PC-3 (cell line): ENCODE results near the gene KCNIP4. TPM values are rescaled to one million over a fixed set of nuclear protein-coding genes. Genes with fewer than 3 reads are reported as not detected.

Experiments
- ATAC-seq: fragments of 200-7000 bp; cut with Tn5 transposase; 2 replicates; pipeline ENCODE4 v1.9.1; 2020; ENCODE audit warnings: mild to moderate bottlenecking, moderate library complexity
- BruUV-seq: library from RNA; stranded (reverse); fragments of 400-500 nt; replicated peaks from 2 replicates; lab custom pipeline; 2021; lab: Mats Ljungman, UMichigan
- CTCF ChIA-PET: fragments of 300-600 bp; sonication (Branson Sonifier 250); formaldehyde crosslinking; loops from one replicate; lab custom pipeline; 2022; ENCODE audit warnings: antibody characterized with exemption; lab: Charles Lee
- POLR2A ChIA-PET: fragments of 300-600 bp; sonication (Branson Sonifier 250); formaldehyde crosslinking; loops from one replicate; lab custom pipeline; 2022; ENCODE audit warnings: antibody characterized with exemption; ENCODE audit not compliant: unreplicated experiment; lab: Charles Lee
- DNase-seq: peaks from one replicate; pipeline ENCODE4 v3.0.0-alpha.2; 2015
- H2AFZ ChIP-seq: fragments of 300-600 bp; sonication (generic); 2 replicates; pipeline ENCODE4 v1.6.0; 2016; ENCODE audit warnings: antibody characterized with exemption, low read length
- H3F3A ChIP-seq: fragments of 300-600 bp; sonication (generic); one replicate; pipeline ENCODE4 v1.6.0; 2017; ENCODE audit warnings: antibody characterized with exemption, low read length, control low read depth, mild to moderate bottlenecking; ENCODE audit not compliant: unreplicated experiment
- H3K27ac ChIP-seq: fragments of 300-600 bp; sonication (generic); 2 replicates; pipeline ENCODE4 v1.5.1; 2016; ENCODE audit warnings: mild to moderate bottlenecking, low read length
- H3K27me3 ChIP-seq: fragments of 300-600 bp; sonication (generic); 2 replicates; pipeline ENCODE4 v1.6.1; 2016; ENCODE audit warnings: low read length, mixed read lengths
- H3K36me3 ChIP-seq: fragments of 300-600 bp; sonication (generic); 2 replicates; pipeline ENCODE4 v1.6.1; 2016; ENCODE audit warnings: low read depth, mixed run types, low read length, mixed read lengths
- H3K4me1 ChIP-seq: fragments of 300-600 bp; sonication (generic); 2 replicates; pipeline ENCODE4 v1.5.1; 2016; ENCODE audit warnings: low read length; ENCODE audit not compliant: insufficient read depth
- H3K4me2 ChIP-seq: fragments of 300-600 bp; sonication (generic); 2 replicates; pipeline ENCODE4 v1.6.0; 2016; ENCODE audit warnings: low read length
- H3K4me3 ChIP-seq: fragments of 300-600 bp; sonication (generic); 2 replicates; pipeline ENCODE4 v1.5.1; 2016; ENCODE audit warnings: mild to moderate bottlenecking, low read length, mixed read lengths
- H3K79me2 ChIP-seq: fragments of 300-600 bp; sonication (generic); 2 replicates; pipeline ENCODE4 v1.6.1; 2017; ENCODE audit warnings: low read length, mixed read lengths
- H3K9ac ChIP-seq: fragments of 300-600 bp; sonication (generic); 2 replicates; pipeline ENCODE4 v1.6.0; 2016; ENCODE audit warnings: mild to moderate bottlenecking, low read length
- H3K9me2 ChIP-seq: fragments of 300-600 bp; sonication (generic); replicated peaks from 2 replicates; pipeline ENCODE4 v1.6.1; 2016; ENCODE audit warnings: mixed run types, low read length, mixed read lengths
- H3K9me3 ChIP-seq: fragments of 300-600 bp; sonication (generic); 2 replicates; pipeline ENCODE4 v1.6.1; 2016; ENCODE audit warnings: low read length, mixed read lengths
- H4K20me1 ChIP-seq: fragments of 300-600 bp; sonication (generic); 2 replicates; pipeline ENCODE4 v1.6.1; 2016; ENCODE audit warnings: low read length, mixed read lengths
- EZH2 ChIP-seq: fragments of 300-600 bp; sonication (generic); IDR thresholded peaks from one replicate; pipeline ENCODE4 v1.6.1; 2017; ENCODE audit warnings: antibody characterized with exemption, mild to moderate bottlenecking, low read length; ENCODE audit not compliant: unreplicated experiment
- EZH2phosphoT487 ChIP-seq: fragments of 300-600 bp; sonication (generic); IDR thresholded peaks from 2 replicates; pipeline ENCODE4 v1.6.1; 2018; ENCODE audit warnings: mild to moderate bottlenecking, antibody characterized with exemption, low read length, borderline replicate concordance
- intact Hi-C: fragments of 100-400 bp; cut with micrococcal nuclease; formaldehyde crosslinking; loops from 2 replicates; pipeline ENCODE4 v1.9.0; 2023
- total RNA-seq: library from RNA; depleted of rRNA; stranded (reverse); fragments of >200 nt; gene quantifications from 2 replicates; pipeline ENCODE4 v1.2.3, GENCODE V29; 2014
- TF ChIP-seq, protein P1 (sequence below): fragments of 300-600 bp; sonication (generic); conservative IDR thresholded peaks from 2 replicates; pipeline ENCODE4 v1.5.1; 2017; ENCODE audit warnings: antibody characterized with exemption, low read depth, mild to moderate bottlenecking, low read length

Gene KCNIP4
- total RNA-seq, 1 experiment from 2014 or later = not detected

DNA sequence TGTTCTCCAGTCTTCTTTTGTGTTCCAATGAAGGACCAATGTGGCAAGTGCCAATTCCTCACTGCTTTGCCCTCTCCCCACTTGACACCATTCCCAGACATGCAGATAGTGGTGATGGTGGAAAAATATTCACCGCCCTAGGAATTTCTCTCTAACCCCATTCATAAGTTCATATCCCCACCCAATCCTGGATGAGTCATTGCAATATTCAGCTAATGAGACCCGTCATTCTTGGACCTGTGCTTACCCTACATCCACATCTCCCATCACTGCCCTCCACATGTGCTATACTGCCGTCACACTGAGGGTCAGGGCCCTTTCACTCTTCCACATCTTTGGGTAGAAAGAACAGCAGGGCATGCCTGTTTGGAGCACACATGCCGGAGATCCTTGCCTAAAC lies 199.2 kb downstream of the KCNIP4 start:
- Histone ChIP-seq H3K27ac (no peak overlapping the region), H4K20me1 (no peaks in the 10 kb centered on the region), H3K9me2 (no peaks in the 10 kb centered on the region), H3K4me1 (peaks cover 7% of the 10 kb centered on the region; the same call in 1 of the 2 replicates), H3K36me3 (no peaks in the 10 kb centered on the region), H2AFZ (no peak overlapping the region), H3K4me3 (no peak overlapping the region), H3K79me2 (no peaks in the 10 kb centered on the region), H3K4me2 (no peak overlapping the region), H3K27me3 (peaks cover 6% of the 10 kb centered on the region; the same call in 1 of the 2 replicates), H3K9ac (no peak overlapping the region), H3K9me3 (no peaks in the 10 kb centered on the region), H3F3A (no peaks in the 10 kb centered on the region)
- DNase-seq = no peak
- BruUV-seq = no TSS peak
- intact Hi-C loops = no loop called here
- CTCF ChIA-PET = no interaction called here
- ATAC-seq = no peak
- POLR2A ChIA-PET = no interaction called here
- TF ChIP-seq EZH2phosphoT487 (no peak), EZH2 (no peak)
- TF ChIP-seq, protein P1, sequence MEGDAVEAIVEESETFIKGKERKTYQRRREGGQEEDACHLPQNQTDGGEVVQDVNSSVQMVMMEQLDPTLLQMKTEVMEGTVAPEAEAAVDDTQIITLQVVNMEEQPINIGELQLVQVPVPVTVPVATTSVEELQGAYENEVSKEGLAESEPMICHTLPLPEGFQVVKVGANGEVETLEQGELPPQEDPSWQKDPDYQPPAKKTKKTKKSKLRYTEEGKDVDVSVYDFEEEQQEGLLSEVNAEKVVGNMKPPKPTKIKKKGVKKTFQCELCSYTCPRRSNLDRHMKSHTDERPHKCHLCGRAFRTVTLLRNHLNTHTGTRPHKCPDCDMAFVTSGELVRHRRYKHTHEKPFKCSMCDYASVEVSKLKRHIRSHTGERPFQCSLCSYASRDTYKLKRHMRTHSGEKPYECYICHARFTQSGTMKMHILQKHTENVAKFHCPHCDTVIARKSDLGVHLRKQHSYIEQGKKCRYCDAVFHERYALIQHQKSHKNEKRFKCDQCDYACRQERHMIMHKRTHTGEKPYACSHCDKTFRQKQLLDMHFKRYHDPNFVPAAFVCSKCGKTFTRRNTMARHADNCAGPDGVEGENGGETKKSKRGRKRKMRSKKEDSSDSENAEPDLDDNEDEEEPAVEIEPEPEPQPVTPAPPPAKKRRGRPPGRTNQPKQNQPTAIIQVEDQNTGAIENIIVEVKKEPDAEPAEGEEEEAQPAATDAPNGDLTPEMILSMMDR = no peak

DNA sequence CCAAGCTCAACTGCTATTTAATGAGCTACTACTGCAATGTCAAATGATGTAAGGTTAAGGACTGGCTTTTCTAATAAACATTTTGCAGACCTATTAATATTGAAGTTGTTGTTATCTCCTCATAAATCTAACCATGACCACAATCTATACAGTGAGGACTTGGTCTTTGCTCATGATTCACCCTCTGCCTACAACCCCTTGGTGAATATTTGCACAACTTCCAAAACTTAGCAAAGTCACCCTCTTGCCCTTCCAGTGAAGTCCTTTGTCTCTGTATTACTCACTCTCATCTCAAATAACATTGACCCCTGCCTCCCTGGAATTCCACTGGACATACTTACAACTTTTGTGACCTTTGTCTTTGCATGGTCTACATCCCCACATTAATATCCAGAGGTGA lies 204.5 kb downstream of the KCNIP4 start:
- ChIA-PET CTCF (no interaction called here), POLR2A (no interaction called here)
- H3K9me3 ChIP-seq = no peaks in the 10 kb centered on the region
- no peaks in the 10 kb centered on the region for H4K20me1 ChIP-seq
- no peak overlapping the region for H2AFZ ChIP-seq
- TF ChIP-seq, protein P1 = no peak
- no peaks in the 10 kb centered on the region for H3K79me2 ChIP-seq
- peaks cover 6% of the 10 kb centered on the region; the same call in 1 of the 2 replicates for H3K27me3 ChIP-seq
- H3F3A ChIP-seq = no peaks in the 10 kb centered on the region
- ATAC-seq (peak; percentile 79), DNase-seq (peak; percentile 64)
- intact Hi-C loops = no loop called here
- no peaks in the 10 kb centered on the region for H3K36me3 ChIP-seq
- no TSS peak for BruUV-seq
- H3K4me3 ChIP-seq = no peak overlapping the region
- no peak overlapping the region for H3K4me2 ChIP-seq
- no peaks in the 10 kb centered on the region for H3K9me2 ChIP-seq
- no peak overlapping the region for H3K27ac ChIP-seq
- H3K4me1 ChIP-seq = peaks cover 17% of the 10 kb centered on the region
- no peak overlapping the region for H3K9ac ChIP-seq

DNA sequence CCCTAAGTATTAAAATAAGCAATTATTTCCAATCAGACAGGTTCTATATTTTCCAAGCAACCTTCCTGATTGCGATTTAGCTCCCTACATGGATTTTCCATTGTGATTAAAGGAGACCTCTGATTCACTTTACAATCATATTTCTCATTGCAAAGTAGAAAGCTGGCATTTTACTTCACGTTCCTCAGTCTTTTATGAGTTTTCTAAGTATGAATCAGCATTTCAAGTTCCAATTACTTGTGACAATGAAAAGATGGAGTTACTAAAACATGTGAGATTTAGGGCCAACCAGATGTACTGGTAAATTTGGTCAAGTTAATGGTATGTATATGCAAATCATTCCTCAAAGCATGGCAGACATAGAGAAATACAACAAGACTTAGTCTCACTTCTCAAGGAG lies 206.2 kb downstream of the KCNIP4 start:
- H3K4me2 ChIP-seq = peak overlapping the region; percentile 25; the same call in 1 of the 2 replicates
- H3K4me1 ChIP-seq = peaks cover 17% of the 10 kb centered on the region
- no peak overlapping the region for H3K27ac ChIP-seq
- no peak overlapping the region for H3K9ac ChIP-seq
- no peaks in the 10 kb centered on the region for H3F3A ChIP-seq
- H3K9me3 ChIP-seq = no peaks in the 10 kb centered on the region
- H2AFZ ChIP-seq = no peak overlapping the region
- no peaks in the 10 kb centered on the region for H3K79me2 ChIP-seq
- no TSS peak for BruUV-seq
- H3K4me3 ChIP-seq = no peak overlapping the region
- CTCF ChIA-PET = no interaction called here
- ATAC-seq = peak; percentile 27; the same call in 1 of the 2 replicates
- TF ChIP-seq EZH2 = no peak
- TF ChIP-seq, protein P1 = no peak
- TF ChIP-seq EZH2phosphoT487 = no peak
- H3K36me3 ChIP-seq = no peaks in the 10 kb centered on the region
- no peaks in the 10 kb centered on the region for H4K20me1 ChIP-seq
- peaks cover 10% of the 10 kb centered on the region for H3K27me3 ChIP-seq
- intact Hi-C loops = no loop called here
- no peaks in the 10 kb centered on the region for H3K9me2 ChIP-seq
- POLR2A ChIA-PET = no interaction called here
- peak; percentile 62 for DNase-seq
